OCI-LY7 (cell line): ENCODE results near the gene GNG7. TPM values are rescaled to one million over a fixed set of nuclear protein-coding genes. Genes with fewer than 3 reads are reported as not detected.
"Not testable (repeated sequence)": the region's sequence is repeated elsewhere in the genome, so short reads cannot be mapped to it uniquely, and the experiment has no call there.

Experiments
- BruUV-seq: library from RNA; stranded (reverse); fragments of 400-500 nt; replicated peaks from 2 replicates; lab custom pipeline; 2021; lab: Mats Ljungman, UMichigan
- CTCF ChIA-PET: fragments of 300-600 bp; sonication (Branson Sonifier 250); formaldehyde crosslinking; loops from one replicate; lab custom pipeline; 2022; ENCODE audit warnings: antibody characterized with exemption; ENCODE audit not compliant: unreplicated experiment; lab: Charles Lee
- POLR2A ChIA-PET: fragments of 300-600 bp; sonication (Branson Sonifier 250); formaldehyde crosslinking; loops from one replicate; lab custom pipeline; 2022; ENCODE audit warnings: antibody characterized with exemption; lab: Charles Lee
- DNase-seq: peaks from one replicate; pipeline ENCODE4 v3.0.0-alpha.2; 2015; ENCODE audit warnings: low spot score
- H2AFZ ChIP-seq: fragments of 200-600 bp; sonication (generic), shearing (Covaris generic); 2 replicates; pipeline ENCODE4 v1.6.1; 2014; ENCODE audit warnings: mild to moderate bottlenecking, antibody characterized with exemption, low read length, moderate library complexity
- H3K27ac ChIP-seq: fragments of 200-600 bp; sonication (generic); 2 replicates; pipeline ENCODE4 v1.5.1; 2014; ENCODE audit warnings: mixed run types, low read depth, mild to moderate bottlenecking, moderate library complexity, low read length, inconsistent platforms; ENCODE audit not compliant: poor library complexity, severe bottlenecking
- H3K36me3 ChIP-seq: fragments of 200-600 bp; sonication (generic); 2 replicates; pipeline ENCODE4 v1.6.1; 2014; ENCODE audit warnings: mild to moderate bottlenecking, antibody characterized with exemption, low read length, moderate library complexity, mixed read lengths; ENCODE audit not compliant: insufficient read depth
- H3K4me1 ChIP-seq: fragments of 200-600 bp; sonication (generic); 2 replicates; pipeline ENCODE4 v1.5.1; 2014; ENCODE audit warnings: mild to moderate bottlenecking, low read length; ENCODE audit not compliant: insufficient read depth, poor library complexity, severe bottlenecking
- H3K4me2 ChIP-seq: fragments of 200-600 bp; sonication (generic); 2 replicates; pipeline ENCODE4 v1.6.1; 2014; ENCODE audit warnings: mild to moderate bottlenecking, low read length
- H3K4me3 ChIP-seq: fragments of 200-600 bp; sonication (generic); 2 replicates; pipeline ENCODE4 v1.5.1; 2014; ENCODE audit warnings: mild to moderate bottlenecking, low read depth, low read length; ENCODE audit not compliant: poor library complexity, severe bottlenecking
- H3K79me2 ChIP-seq: fragments of 200-600 bp; sonication (generic); 2 replicates; pipeline ENCODE4 v1.6.1; 2016; ENCODE audit warnings: low read depth, mild to moderate bottlenecking, low read length, moderate library complexity, mixed read lengths; ENCODE audit not compliant: insufficient read depth
- H3K9me2 ChIP-seq: fragments of 200-600 bp; sonication (generic); 2 replicates; pipeline ENCODE4 v1.6.1; 2016; ENCODE audit warnings: mild to moderate bottlenecking, low read length, mixed read lengths; ENCODE audit not compliant: insufficient read depth
- H3K9me3 ChIP-seq: fragments of 200-600 bp; sonication (generic); 2 replicates; pipeline ENCODE4 v1.6.1; 2014; ENCODE audit warnings: mild to moderate bottlenecking, mixed run types, low read length, mixed read lengths
- H4K20me1 ChIP-seq: fragments of 200-600 bp; sonication (generic); 2 replicates; pipeline ENCODE4 v1.6.1; 2014; ENCODE audit warnings: mild to moderate bottlenecking, antibody characterized with exemption, low read length, moderate library complexity, mixed read lengths; ENCODE audit not compliant: insufficient read depth
- EZH2phosphoT487 ChIP-seq: fragments of 200-600 bp; sonication (generic); IDR thresholded peaks from 2 replicates; pipeline ENCODE4 v1.6.1; 2018; ENCODE audit warnings: low read depth, borderline replicate concordance, mild to moderate bottlenecking, mixed run types, antibody characterized with exemption, low read length, moderate library complexity, mixed read lengths
- intact Hi-C: fragments of 100-400 bp; cut with micrococcal nuclease; formaldehyde crosslinking; loops from one replicate; pipeline ENCODE4 v1.10.0; 2022; ENCODE audit not compliant: unreplicated experiment
- total RNA-seq, 2 experiments: library from RNA; depleted of rRNA in 1 of 2; stranded (reverse); fragments of >200 nt in 1 of 2; shearing (Covaris generic) in 1 of 2; gene quantifications; 2 replicates each; pipeline ENCODE4 v1.2.3, GENCODE V29; 2014 to 2022
- TF ChIP-seq, protein P1 (sequence below): fragments of 200-600 bp; sonication (generic); conservative IDR thresholded peaks from 2 replicates; pipeline ENCODE4 v1.5.1; 2014; ENCODE audit warnings: mild to moderate bottlenecking, antibody characterized with exemption, low read length, moderate library complexity, mixed read lengths

The GNG7 gene
- total RNA-seq, 2 experiments from 2014 or later: 13.9 to 15.3 TPM

DNA sequence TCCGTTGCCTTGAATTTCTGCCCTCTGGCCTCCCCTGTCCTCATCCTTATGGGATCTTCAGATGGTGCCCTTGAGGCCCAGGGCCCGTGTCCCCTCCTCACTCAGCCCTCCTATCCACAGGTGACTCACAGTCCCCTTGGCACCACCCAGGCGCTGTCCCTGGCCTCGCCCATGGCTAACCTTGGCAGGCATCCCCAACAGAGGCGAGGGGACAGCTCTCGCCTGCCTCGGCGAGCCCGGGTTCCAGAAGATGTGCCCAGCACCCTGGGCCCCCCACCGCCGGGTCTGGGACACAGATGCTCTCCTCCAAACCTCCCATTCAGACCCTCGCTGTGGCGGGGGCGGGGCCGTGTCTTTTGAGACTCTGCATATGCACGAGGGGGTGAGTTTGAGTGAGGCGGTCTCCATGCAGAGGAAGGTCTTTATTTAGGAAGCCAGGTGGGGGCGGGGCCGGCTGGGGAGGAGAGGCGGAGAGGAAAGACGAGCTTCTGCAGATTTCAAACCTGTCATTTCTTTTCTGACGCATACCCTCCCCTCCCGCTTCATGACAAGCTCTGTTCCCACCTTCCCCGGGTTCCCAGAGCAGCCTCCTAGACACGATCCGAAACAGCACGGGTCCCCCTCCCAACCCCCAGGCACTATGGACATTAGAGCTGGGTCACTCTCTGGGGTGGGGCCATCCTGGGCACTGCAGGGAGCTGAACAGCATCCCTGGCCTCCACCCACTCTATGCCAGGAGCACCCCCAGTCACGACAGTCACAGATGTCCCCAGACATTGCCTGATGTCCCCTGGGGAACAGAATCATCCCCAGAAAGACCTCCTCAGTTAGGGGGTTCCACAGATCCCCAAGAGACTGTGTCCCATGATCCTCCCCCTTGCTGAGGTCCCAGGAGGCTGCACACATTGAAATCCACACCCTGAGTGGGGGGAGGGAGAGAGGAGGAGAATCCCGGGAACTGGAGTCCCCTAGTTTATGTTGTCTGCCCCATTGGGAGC is 48.5 kb downstream of the GNG7 start:
- Histone ChIP-seq H3K4me2 (no peak overlapping the region), H3K4me1 (peaks cover 12% of the 10 kb centered on the region), H3K36me3 (no peaks in the 10 kb centered on the region), H3K27ac (no peak overlapping the region), H3K9me2 (no peaks in the 10 kb centered on the region), H3K79me2 (no peaks in the 10 kb centered on the region), H3K4me3 (no peak overlapping the region), H4K20me1 (no peaks in the 10 kb centered on the region), H3K9me3 (no peaks in the 10 kb centered on the region), H2AFZ (no peak overlapping the region)
- ChIA-PET CTCF (no interaction called here), POLR2A (no interaction called here)
- intact Hi-C loops: no loop called here
- no peak for DNase-seq
- TF ChIP-seq EZH2phosphoT487: no peak
- TF ChIP-seq, protein P1, sequence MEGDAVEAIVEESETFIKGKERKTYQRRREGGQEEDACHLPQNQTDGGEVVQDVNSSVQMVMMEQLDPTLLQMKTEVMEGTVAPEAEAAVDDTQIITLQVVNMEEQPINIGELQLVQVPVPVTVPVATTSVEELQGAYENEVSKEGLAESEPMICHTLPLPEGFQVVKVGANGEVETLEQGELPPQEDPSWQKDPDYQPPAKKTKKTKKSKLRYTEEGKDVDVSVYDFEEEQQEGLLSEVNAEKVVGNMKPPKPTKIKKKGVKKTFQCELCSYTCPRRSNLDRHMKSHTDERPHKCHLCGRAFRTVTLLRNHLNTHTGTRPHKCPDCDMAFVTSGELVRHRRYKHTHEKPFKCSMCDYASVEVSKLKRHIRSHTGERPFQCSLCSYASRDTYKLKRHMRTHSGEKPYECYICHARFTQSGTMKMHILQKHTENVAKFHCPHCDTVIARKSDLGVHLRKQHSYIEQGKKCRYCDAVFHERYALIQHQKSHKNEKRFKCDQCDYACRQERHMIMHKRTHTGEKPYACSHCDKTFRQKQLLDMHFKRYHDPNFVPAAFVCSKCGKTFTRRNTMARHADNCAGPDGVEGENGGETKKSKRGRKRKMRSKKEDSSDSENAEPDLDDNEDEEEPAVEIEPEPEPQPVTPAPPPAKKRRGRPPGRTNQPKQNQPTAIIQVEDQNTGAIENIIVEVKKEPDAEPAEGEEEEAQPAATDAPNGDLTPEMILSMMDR: no peak
- BruUV-seq: no TSS peak

DNA sequence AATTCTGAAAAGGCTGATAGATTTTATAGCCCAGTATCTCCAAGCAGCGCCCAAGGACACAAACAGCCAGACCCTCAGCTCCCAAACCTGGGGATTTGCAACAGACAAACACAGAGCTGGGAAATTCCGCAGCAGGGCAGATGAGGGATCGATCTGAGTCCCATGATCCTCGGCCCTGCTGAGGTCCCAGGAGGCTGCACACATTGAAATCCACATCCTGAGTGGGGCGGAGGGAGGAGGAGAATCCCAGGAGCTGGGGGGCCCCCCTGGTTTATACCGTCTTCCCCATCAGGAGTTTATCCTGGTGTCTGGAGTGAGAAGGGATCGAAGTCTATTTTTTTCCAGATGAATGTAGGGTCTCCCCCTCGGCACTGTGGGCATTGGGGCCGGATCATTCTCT is 49.3 kb downstream of the GNG7 start:
- Histone ChIP-seq H3K9me2 (no peaks in the 10 kb centered on the region), H2AFZ (no peak overlapping the region), H3K79me2 (no peaks in the 10 kb centered on the region), H3K9me3 (no peaks in the 10 kb centered on the region), H3K36me3 (no peaks in the 10 kb centered on the region), H3K27ac (no peak overlapping the region), H3K4me3 (no peak overlapping the region), H3K4me1 (peaks cover 12% of the 10 kb centered on the region), H3K4me2 (no peak overlapping the region), H4K20me1 (no peaks in the 10 kb centered on the region)
- no peak for DNase-seq
- intact Hi-C loops: no loop called here
- TF ChIP-seq EZH2phosphoT487: no peak
- TF ChIP-seq, protein P1: no peak
- CTCF ChIA-PET: no interaction called here
- BruUV-seq: no TSS peak
- POLR2A ChIA-PET: no interaction called here

DNA sequence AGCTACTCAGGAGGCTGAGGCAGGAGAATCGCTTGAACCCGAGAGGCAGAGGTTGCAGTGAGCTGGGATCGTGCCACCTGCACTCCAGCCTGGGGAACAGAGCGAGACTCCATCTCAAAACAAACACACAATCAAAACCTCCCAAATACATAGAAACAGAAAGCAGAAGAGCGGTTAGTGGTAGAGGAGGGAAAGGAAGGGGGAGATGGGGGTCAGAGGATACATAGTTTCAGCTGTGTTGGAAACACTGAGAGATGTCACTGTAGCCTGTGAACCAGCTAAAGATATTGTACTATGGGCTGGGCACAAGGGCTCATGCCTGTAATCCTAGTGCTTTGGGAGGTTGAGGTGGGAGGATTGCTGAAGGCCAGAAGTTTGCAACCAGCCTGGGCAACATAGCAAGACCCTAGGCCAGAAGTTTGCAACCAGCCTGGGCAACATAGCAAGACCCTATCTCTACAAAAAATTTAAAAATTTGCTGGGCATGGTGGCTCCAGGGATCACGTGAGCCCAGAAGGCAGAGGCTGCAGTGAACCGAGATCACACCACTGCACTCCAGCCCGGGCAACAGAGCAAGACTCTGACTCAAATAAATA is 49.9 kb downstream of the GNG7 start:
- Histone ChIP-seq H3K36me3 (no peaks in the 10 kb centered on the region), H4K20me1 (no peaks in the 10 kb centered on the region), H3K79me2 (no peaks in the 10 kb centered on the region), H3K4me2 (no peak overlapping the region), H3K9me2 (no peaks in the 10 kb centered on the region), H3K4me1 (peaks cover 12% of the 10 kb centered on the region), H3K27ac (no peak overlapping the region), H3K9me3 (no peaks in the 10 kb centered on the region), H2AFZ (no peak overlapping the region), H3K4me3 (no peak overlapping the region)
- no peak for DNase-seq
- no TSS peak for BruUV-seq
- CTCF ChIA-PET: no interaction called here
- no peak for TF ChIP-seq EZH2phosphoT487
- TF ChIP-seq, protein P1: no peak
- intact Hi-C loops: no loop called here
- POLR2A ChIA-PET: no interaction called here

DNA sequence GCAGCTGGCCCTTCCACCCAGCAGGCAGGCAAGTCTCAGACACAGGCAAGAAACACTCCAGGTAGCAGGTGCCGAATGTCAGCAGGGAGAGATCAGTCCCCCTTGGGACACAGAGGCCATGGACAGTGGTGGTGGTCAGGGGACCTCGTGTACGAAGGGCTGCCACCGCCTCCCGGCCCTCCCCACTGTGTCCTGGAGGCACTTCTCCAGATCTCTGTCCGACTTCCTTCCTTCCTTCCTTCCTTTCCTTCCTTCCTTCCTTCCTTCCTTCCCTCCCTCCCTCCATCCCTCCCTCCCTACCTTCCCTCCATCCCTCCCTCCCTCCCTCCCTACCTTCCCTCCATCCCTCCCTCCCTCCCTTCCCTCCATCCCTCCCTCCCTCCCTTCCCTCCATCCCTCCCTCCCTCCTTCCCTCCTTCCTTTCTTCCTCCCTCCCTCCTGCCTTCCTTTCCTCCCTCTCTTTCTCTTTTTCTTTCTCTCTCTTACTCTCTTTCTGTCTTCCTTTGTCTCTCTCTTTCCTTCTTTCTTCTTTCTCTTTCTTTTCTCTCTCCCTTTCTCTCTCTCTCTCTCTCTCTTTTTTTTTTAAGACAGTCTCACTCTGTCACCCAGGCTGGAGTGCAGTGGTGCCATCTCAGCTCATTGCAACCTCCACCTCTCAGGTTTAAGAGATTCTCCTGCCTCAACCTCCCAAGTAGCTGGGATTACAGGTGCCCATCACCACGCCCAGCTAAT is 51.3 kb downstream of the GNG7 start:
- H2AFZ ChIP-seq, H3K79me2 ChIP-seq, intact Hi-C loops, H4K20me1 ChIP-seq, H3K4me2 ChIP-seq, H3K9me2 ChIP-seq, H3K9me3 ChIP-seq, BruUV-seq, DNase-seq, H3K36me3 ChIP-seq, H3K4me3 ChIP-seq, CTCF ChIA-PET, H3K27ac ChIP-seq: not testable (repeated sequence)
- POLR2A ChIA-PET: interaction anchor here (0.8 kb wide), 1 partner anchor 110 kb away, joined by 4 read pairs; no protein-coding TSS in a partner anchor
- peaks cover 13% of the 10 kb centered on the region for H3K4me1 ChIP-seq
